Caco-2 (cell line): ENCODE measurements around the gene PLPP3. TPM values are rescaled to one million over a fixed set of nuclear protein-coding genes. Genes with fewer than 3 reads are reported as not detected.

Source experiments
- BruUV-seq: library from RNA; stranded (reverse); fragments of 400-500 nt; replicated peaks from 2 replicates; lab custom pipeline; 2021; lab: Mats Ljungman, UMichigan
- CTCF ChIA-PET: fragments of 300-600 bp; sonication (Branson Sonifier 250); formaldehyde crosslinking; loops from one replicate; lab custom pipeline; 2022; ENCODE audit warnings: antibody characterized with exemption; lab: Charles Lee
- POLR2A ChIA-PET: fragments of 300-600 bp; sonication (Branson Sonifier 250); formaldehyde crosslinking; loops from one replicate; lab custom pipeline; 2022; ENCODE audit warnings: antibody characterized with exemption; lab: Charles Lee
- DNase-seq, 2 experiments: peaks; one replicate each; pipeline versions ENCODE4 v3.0.0 to v3.0.0-alpha.2; 2020 to 2022
- H3K27me3 ChIP-seq: replicated peaks from 2 replicates; pipeline ENCODE4 v1.6.0; 2011; ENCODE audit warnings: low read length; ENCODE audit not compliant: control insufficient read depth, insufficient read depth
- H3K36me3 ChIP-seq: 2 replicates; pipeline ENCODE4 v1.5.1; 2011; ENCODE audit warnings: low read length; ENCODE audit not compliant: control insufficient read depth, insufficient read depth
- H3K4me1 ChIP-seq: fragments of 250-450 bp; sonication (Bioruptor Pico); 2 replicates; pipeline ENCODE4 v1.5.1; 2020; ENCODE audit warnings: mild to moderate bottlenecking
- H3K4me3 ChIP-seq: 2 replicates; pipeline ENCODE4 v1.5.1; 2011; ENCODE audit warnings: low read depth, mild to moderate bottlenecking, control low read depth, low read length
- H3K9me3 ChIP-seq: fragments of 250-450 bp; sonication (Bioruptor Pico); 2 replicates; pipeline ENCODE4 v1.5.1; 2020; ENCODE audit warnings: mild to moderate bottlenecking, moderate library complexity
- H3K27ac Mint-ChIP-seq: one replicate; pipeline ENCODE4 v1.8.0; 2022; ENCODE audit warnings: mixed read lengths; ENCODE audit not compliant: unreplicated experiment
- H3K27me3 Mint-ChIP-seq: one replicate; pipeline ENCODE4 v1.8.0; 2022; ENCODE audit warnings: mixed read lengths; ENCODE audit not compliant: insufficient read depth, unreplicated experiment
- H3K36me3 Mint-ChIP-seq: one replicate; pipeline ENCODE4 v1.8.0; 2022; ENCODE audit warnings: mild to moderate bottlenecking, mixed read lengths; ENCODE audit not compliant: insufficient read depth, unreplicated experiment
- H3K4me1 Mint-ChIP-seq: one replicate; pipeline ENCODE4 v1.8.0; 2022; ENCODE audit warnings: low read depth, mixed read lengths; ENCODE audit not compliant: unreplicated experiment
- H3K4me3 Mint-ChIP-seq: one replicate; pipeline ENCODE4 v1.8.0; 2022; ENCODE audit warnings: mild to moderate bottlenecking, moderate library complexity, mixed read lengths; ENCODE audit not compliant: unreplicated experiment
- H3K9me3 Mint-ChIP-seq: one replicate; pipeline ENCODE4 v1.8.0; 2022; ENCODE audit warnings: mixed read lengths; ENCODE audit not compliant: unreplicated experiment
- intact Hi-C: fragments of 100-400 bp; cut with micrococcal nuclease; formaldehyde crosslinking; loops from one replicate; pipeline ENCODE4 v1.10.0; 2022; ENCODE audit not compliant: unreplicated experiment
- total RNA-seq: library from RNA; stranded (reverse); gene quantifications from 2 replicates; pipeline ENCODE4 v1.2.3, GENCODE V29; 2022
- TF ChIP-seq, protein P1 (sequence below), 2 experiments: fragments of 200-600 bp in 1 of 2; IDR thresholded peaks; 1 replicate in 1 of 2; 2 replicates in 1 of 2; pipeline versions ENCODE4 v1.5.1 to v1.8.0; 2011 to 2022; ENCODE audit warnings: antibody characterized with exemption in 1 of 2, control low read depth in 1 of 2, inconsistent platforms in 1 of 2, low read depth in 1 of 2, low read length in 1 of 2, mild to moderate bottlenecking in 1 of 2, moderate library complexity in 1 of 2; ENCODE audit not compliant: insufficient read depth in 1 of 2, severe bottlenecking in 1 of 2, unreplicated experiment in 1 of 2

Gene PLPP3
- total RNA-seq, 1 experiment from 2014 or later = 41.0 TPM

DNA sequence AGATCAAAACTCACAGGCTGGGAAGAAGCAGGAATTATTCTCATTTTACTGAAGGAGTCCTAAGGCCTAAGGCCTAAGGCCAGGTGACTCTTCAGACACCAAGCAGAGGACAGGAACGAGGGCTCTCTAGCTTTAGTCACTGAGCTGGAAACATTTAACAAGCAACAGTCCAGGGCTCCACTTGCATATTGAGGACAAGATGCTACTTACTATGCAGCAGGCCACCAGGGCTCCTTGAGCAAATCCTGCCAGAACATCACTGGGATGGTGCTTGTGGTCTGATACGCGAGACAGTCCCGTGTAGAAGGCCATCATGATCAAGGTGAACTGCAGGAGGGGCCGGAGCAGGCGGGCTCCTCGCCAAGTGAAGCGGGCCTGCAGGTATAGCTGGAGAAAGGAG is 67.6 kb downstream of the PLPP3 start:
- Mint-ChIP-seq H3K4me3 (no peak overlapping the region), H3K27ac (no peak overlapping the region), H3K36me3 (peaks cover 83% of the 10 kb centered on the region), H3K27me3 (no peaks in the 10 kb centered on the region), H3K9me3 (no peaks in the 10 kb centered on the region), H3K4me1 (peaks cover 51% of the 10 kb centered on the region)
- ChIA-PET CTCF (no interaction called here), POLR2A (no interaction called here)
- Histone ChIP-seq H3K4me1 (peaks cover 69% of the 10 kb centered on the region), H3K27me3 (no peaks in the 10 kb centered on the region), H3K9me3 (no peaks in the 10 kb centered on the region), H3K36me3 (no peaks in the 10 kb centered on the region; the same call in 1 of the 2 replicates), H3K4me3 (no peak overlapping the region)
- no peak for DNase-seq
- BruUV-seq = no TSS peak
- TF ChIP-seq, protein P1, sequence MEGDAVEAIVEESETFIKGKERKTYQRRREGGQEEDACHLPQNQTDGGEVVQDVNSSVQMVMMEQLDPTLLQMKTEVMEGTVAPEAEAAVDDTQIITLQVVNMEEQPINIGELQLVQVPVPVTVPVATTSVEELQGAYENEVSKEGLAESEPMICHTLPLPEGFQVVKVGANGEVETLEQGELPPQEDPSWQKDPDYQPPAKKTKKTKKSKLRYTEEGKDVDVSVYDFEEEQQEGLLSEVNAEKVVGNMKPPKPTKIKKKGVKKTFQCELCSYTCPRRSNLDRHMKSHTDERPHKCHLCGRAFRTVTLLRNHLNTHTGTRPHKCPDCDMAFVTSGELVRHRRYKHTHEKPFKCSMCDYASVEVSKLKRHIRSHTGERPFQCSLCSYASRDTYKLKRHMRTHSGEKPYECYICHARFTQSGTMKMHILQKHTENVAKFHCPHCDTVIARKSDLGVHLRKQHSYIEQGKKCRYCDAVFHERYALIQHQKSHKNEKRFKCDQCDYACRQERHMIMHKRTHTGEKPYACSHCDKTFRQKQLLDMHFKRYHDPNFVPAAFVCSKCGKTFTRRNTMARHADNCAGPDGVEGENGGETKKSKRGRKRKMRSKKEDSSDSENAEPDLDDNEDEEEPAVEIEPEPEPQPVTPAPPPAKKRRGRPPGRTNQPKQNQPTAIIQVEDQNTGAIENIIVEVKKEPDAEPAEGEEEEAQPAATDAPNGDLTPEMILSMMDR (IDR thresholded peaks at IDR 0.05; ENCODE audit: insufficient read depth in 1 of 2, low read depth in 1 of 2, low read length in 1 of 2, severe bottlenecking in 1 of 2, unreplicated experiment in 1 of 2) = no peak
- intact Hi-C loops = loop anchor here (10.0 kb wide), 1 partner anchor 63 kb away; the partner anchor contains the start of gene PLPP3

DNA sequence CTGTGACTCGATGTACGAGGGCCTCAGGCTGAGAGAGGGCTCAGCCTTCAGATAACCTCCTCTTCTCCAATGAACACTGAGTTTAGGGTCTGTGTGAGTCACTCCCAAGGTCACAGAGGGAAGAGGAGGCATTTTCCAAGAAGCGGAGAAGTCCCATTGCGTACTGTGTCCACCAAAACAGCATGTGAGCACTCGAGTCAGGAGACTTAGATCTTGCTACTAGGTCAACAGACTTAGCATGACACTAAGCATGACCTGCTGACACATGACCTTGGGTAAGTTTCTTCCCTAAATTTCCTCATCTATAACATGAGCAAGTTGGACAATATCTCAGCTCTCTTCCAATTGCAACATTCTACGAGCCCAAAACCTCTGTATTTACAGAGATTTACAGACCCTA is 68.0 kb downstream of the PLPP3 start:
- peaks cover 51% of the 10 kb centered on the region for H3K4me1 Mint-ChIP-seq

DNA sequence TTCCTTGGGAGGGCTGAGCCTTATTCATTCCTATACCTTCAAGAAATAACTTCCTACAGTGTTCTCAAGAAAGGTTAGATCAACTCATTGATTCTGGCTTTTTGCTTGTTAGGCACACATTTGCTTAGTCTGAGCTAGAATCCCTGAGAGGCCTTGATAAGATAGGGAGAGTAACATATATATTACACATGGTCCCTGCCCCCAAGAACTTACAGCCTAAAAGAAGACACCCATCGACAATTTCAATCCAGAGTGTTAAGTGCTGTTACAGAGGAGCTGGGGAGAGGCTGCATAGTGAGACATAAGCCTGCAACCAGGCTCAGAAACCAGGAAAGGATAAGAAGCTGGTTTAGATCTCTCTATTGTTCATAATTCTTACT is 68.7 kb downstream of the PLPP3 start:
- POLR2A ChIA-PET = no interaction called here
- no peaks in the 10 kb centered on the region for H3K9me3 ChIP-seq
- Mint-ChIP-seq H3K4me3 (peak overlapping the region; percentile 39), H3K4me1 (peaks cover 58% of the 10 kb centered on the region), H3K36me3 (peaks cover 90% of the 10 kb centered on the region), H3K27ac (peak overlapping the region; percentile 79), H3K27me3 (no peaks in the 10 kb centered on the region), H3K9me3 (no peaks in the 10 kb centered on the region)
- intact Hi-C loops = loop anchor here (10.0 kb wide), 1 partner anchor 64 kb away; the partner anchor contains the start of gene PLPP3
- CTCF ChIA-PET = no interaction called here
- TF ChIP-seq, protein P1 (IDR thresholded peaks at IDR 0.05; ENCODE audit: insufficient read depth in 1 of 2, low read depth in 1 of 2, low read length in 1 of 2, severe bottlenecking in 1 of 2, unreplicated experiment in 1 of 2) = no peak
- DNase-seq = no peak
- peaks cover 59% of the 10 kb centered on the region for H3K4me1 ChIP-seq
- H3K4me3 ChIP-seq = no peak overlapping the region
- no peaks in the 10 kb centered on the region; the same call in none of the 2 replicates for H3K36me3 ChIP-seq
- BruUV-seq = no TSS peak
- no peaks in the 10 kb centered on the region for H3K27me3 ChIP-seq

More for the DNA sequence above, 68.0 kb downstream of the PLPP3 start:
- Histone ChIP-seq H3K4me3 (no peak overlapping the region), H3K36me3 (no peaks in the 10 kb centered on the region; the same call in none of the 2 replicates), H3K9me3 (no peaks in the 10 kb centered on the region), H3K27me3 (no peaks in the 10 kb centered on the region), H3K4me1 (peaks cover 66% of the 10 kb centered on the region)
- no TSS peak for BruUV-seq
- Mint-ChIP-seq H3K27ac (no peak overlapping the region), H3K9me3 (no peaks in the 10 kb centered on the region), H3K27me3 (no peaks in the 10 kb centered on the region), H3K4me3 (no peak overlapping the region), H3K36me3 (peaks cover 83% of the 10 kb centered on the region)
- CTCF ChIA-PET = no interaction called here
- intact Hi-C loops = loop anchor here (10.0 kb wide), 1 partner anchor 63 kb away; the partner anchor contains the start of gene PLPP3
- TF ChIP-seq, protein P1 (IDR thresholded peaks at IDR 0.05; ENCODE audit: insufficient read depth in 1 of 2, low read depth in 1 of 2, low read length in 1 of 2, severe bottlenecking in 1 of 2, unreplicated experiment in 1 of 2) = no peak
- POLR2A ChIA-PET = no interaction called here
- DNase-seq = no peak
